ENCODE results near the gene ENTPD1. TPM values are rescaled to one million over a fixed set of nuclear protein-coding genes. Genes with fewer than 3 reads are reported as not detected.
"Not testable (repeated sequence)": the region's sequence is repeated elsewhere in the genome, so short reads cannot be mapped to it uniquely, and the experiment has no call there.

ENTPD1 gene
- total and polyA plus RNA-seq, 2 donors (not counting 1 experiment from before 2014, with no cell fraction given), result 0.47 to 3.3 TPM

DNA sequence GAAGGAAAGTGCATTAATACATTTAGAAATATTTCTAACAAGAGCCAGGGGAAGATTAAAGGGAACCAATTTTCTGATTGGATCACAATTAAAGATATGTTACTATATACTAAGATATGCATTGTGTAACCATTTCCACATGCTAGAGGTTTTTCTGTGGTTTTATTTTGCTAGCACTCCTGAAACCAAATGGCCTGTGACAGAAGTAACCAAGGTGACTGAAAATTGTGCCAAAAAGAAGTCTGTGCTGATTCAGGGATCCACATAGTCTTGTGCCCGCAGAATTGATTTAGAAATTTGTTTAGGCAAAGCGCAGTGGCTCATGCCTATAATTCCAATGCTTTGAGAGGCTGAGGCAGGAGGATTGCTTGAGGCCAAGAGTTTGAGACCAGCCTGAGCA, 153.6 kb downstream of the ENTPD1 start:
- Histone ChIP-seq H4K20me1 (ENCODE audit: control insufficient read depth, extremely low read depth, insufficient read depth, low read length) (no peaks in the 10 kb centered on the region), H3K27ac (ENCODE audit: insufficient read depth, low read length) (no peak overlapping the region), H3K4me3 (replicated peaks in 1 of 4; ENCODE audit: control extremely low read depth in 1 of 4, insufficient read depth in 1 of 4, low read depth in 3 of 4, low read length in 4 of 4) (no peak overlapping the region), H3K79me2 (ENCODE audit: control insufficient read depth, insufficient read depth, low read length) (peaks cover 1% of the 10 kb centered on the region), H3K9me3 (ENCODE audit: control insufficient read depth, insufficient read depth, low read depth, low read length) (no peaks in the 10 kb centered on the region), H3K9ac (ENCODE audit: insufficient read depth, low read length) (no peak overlapping the region), H2AFZ (ENCODE audit: low read length) (no peak overlapping the region), H3K36me3 (ENCODE audit: control insufficient read depth, insufficient read depth, low read length) (no peaks in the 10 kb centered on the region), H3K27me3 (ENCODE audit: control insufficient read depth, insufficient read depth, low read length) (no peaks in the 10 kb centered on the region), H3K4me1 (ENCODE audit: control insufficient read depth, extremely low read depth, insufficient read depth, low read length) (no peaks in the 10 kb centered on the region), H3K4me2 (ENCODE audit: extremely low read depth, insufficient read depth, low read length) (no peak overlapping the region)
- DNase-seq (ENCODE audit: low read depth in 2 of 2), result no peak
- TF ChIP-seq, protein P1, sequence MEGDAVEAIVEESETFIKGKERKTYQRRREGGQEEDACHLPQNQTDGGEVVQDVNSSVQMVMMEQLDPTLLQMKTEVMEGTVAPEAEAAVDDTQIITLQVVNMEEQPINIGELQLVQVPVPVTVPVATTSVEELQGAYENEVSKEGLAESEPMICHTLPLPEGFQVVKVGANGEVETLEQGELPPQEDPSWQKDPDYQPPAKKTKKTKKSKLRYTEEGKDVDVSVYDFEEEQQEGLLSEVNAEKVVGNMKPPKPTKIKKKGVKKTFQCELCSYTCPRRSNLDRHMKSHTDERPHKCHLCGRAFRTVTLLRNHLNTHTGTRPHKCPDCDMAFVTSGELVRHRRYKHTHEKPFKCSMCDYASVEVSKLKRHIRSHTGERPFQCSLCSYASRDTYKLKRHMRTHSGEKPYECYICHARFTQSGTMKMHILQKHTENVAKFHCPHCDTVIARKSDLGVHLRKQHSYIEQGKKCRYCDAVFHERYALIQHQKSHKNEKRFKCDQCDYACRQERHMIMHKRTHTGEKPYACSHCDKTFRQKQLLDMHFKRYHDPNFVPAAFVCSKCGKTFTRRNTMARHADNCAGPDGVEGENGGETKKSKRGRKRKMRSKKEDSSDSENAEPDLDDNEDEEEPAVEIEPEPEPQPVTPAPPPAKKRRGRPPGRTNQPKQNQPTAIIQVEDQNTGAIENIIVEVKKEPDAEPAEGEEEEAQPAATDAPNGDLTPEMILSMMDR (conservative IDR thresholded peaks at IDR 0.05 in 1 of 2, IDR thresholded peaks at IDR 0.05 in 1 of 2; ENCODE audit: low read depth in 1 of 2, low read length in 2 of 2), result no peak
- no peak for TF ChIP-seq EZH2 (IDR thresholded peaks at IDR 0.05; ENCODE audit: low read length, missing control alignments)

DNA sequence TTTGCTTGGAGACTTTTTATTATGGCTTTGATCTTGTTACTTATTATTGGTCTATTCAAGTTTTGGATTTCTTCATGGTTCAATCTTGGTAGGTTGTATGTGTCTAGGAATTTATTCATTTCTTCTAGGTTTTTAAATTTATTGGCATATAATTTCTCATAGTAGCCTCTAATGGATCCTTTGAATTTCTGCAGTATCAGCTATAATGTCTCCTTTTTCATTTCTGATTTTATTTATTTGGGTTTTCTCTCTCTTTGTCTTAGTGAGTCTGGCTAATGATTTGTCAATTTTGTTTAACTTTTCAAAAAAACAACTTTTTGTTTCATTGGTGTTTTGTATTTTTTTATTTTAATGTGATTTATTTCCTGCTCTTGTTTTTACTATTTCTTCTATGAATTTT, 160.1 kb downstream of the ENTPD1 start:
- H3K4me2 ChIP-seq (ENCODE audit: extremely low read depth, insufficient read depth, low read length); H3K79me2 ChIP-seq (ENCODE audit: control insufficient read depth, insufficient read depth, low read length); H3K36me3 ChIP-seq (ENCODE audit: control insufficient read depth, insufficient read depth, low read length); H3K4me3 ChIP-seq (replicated peaks in 1 of 4; ENCODE audit: control extremely low read depth in 1 of 4, insufficient read depth in 1 of 4, low read depth in 3 of 4, low read length in 4 of 4); H3K9me3 ChIP-seq (ENCODE audit: control insufficient read depth, insufficient read depth, low read depth, low read length); H3K9ac ChIP-seq (ENCODE audit: insufficient read depth, low read length); DNase-seq (ENCODE audit: low read depth in 2 of 2); H3K4me1 ChIP-seq (ENCODE audit: control insufficient read depth, extremely low read depth, insufficient read depth, low read length); H4K20me1 ChIP-seq (ENCODE audit: control insufficient read depth, extremely low read depth, insufficient read depth, low read length); H3K27ac ChIP-seq (ENCODE audit: insufficient read depth, low read length); H2AFZ ChIP-seq (ENCODE audit: low read length); H3K27me3 ChIP-seq (ENCODE audit: control insufficient read depth, insufficient read depth, low read length): not testable (repeated sequence)

Other genes with a start within 250 kb of the ENTPD1 start
- gene SORBS1, start 194.8 kb upstream of the ENTPD1 start, total RNA-seq, result 0.26 and 0.50 TPM in 2 replicates
- gene SORBS1, start 194.8 kb upstream of the ENTPD1 start, polyA plus RNA-seq, result 0.26 and 0.33 TPM in 2 replicates
- gene ALDH18A1, start 99.5 kb upstream of the ENTPD1 start, total RNA-seq, result 80.4 and 85.7 TPM in 2 replicates
- gene ALDH18A1, start 99.5 kb upstream of the ENTPD1 start, polyA plus RNA-seq, result 73.1 and 84.4 TPM in 2 replicates
- gene TCTN3, start 62.2 kb upstream of the ENTPD1 start, total RNA-seq, result 30.3 and 42.8 TPM in 2 replicates
- gene TCTN3, start 62.2 kb upstream of the ENTPD1 start, polyA plus RNA-seq, result 50.1 and 50.6 TPM in 2 replicates
- gene CC2D2B, start 151.8 kb downstream of the ENTPD1 start, total RNA-seq, result 0.26 and 0.33 TPM in 2 replicates
- not detected in 2 replicates for gene CC2D2B, start 151.8 kb downstream of the ENTPD1 start, polyA plus RNA-seq

Measured in fibroblast of lung (primary cell).